ENCODE measurements around the gene CRYGN.

CRYGN gene

GRCh38 chr7:151386301-151387160 is 53.4 kb downstream of the CRYGN start:
- H3K4me3 ChIP-seq (ENCODE audit: low read length): no peak overlapping the region
- TF ChIP-seq, protein P1, sequence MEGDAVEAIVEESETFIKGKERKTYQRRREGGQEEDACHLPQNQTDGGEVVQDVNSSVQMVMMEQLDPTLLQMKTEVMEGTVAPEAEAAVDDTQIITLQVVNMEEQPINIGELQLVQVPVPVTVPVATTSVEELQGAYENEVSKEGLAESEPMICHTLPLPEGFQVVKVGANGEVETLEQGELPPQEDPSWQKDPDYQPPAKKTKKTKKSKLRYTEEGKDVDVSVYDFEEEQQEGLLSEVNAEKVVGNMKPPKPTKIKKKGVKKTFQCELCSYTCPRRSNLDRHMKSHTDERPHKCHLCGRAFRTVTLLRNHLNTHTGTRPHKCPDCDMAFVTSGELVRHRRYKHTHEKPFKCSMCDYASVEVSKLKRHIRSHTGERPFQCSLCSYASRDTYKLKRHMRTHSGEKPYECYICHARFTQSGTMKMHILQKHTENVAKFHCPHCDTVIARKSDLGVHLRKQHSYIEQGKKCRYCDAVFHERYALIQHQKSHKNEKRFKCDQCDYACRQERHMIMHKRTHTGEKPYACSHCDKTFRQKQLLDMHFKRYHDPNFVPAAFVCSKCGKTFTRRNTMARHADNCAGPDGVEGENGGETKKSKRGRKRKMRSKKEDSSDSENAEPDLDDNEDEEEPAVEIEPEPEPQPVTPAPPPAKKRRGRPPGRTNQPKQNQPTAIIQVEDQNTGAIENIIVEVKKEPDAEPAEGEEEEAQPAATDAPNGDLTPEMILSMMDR (conservative IDR thresholded peaks at IDR 0.05; ENCODE audit: low read length): no peak
- DNase-seq (ENCODE audit: low read depth): no peak

- no peak for DNase-seq (ENCODE audit: low read depth)
- TF ChIP-seq, protein P1 (conservative IDR thresholded peaks at IDR 0.05; ENCODE audit: low read length): no peak
- no peak overlapping the region for H3K4me3 ChIP-seq (ENCODE audit: low read length)
These were observed 54.2 kb downstream of the CRYGN start for GRCh38 chr7:151385626-151386300.

GRCh38 chr7:151384776-151385625 is 54.9 kb downstream of the CRYGN start:
- no peak overlapping the region for H3K4me3 ChIP-seq (ENCODE audit: low read length)
- no peak for DNase-seq (ENCODE audit: low read depth)
- TF ChIP-seq, protein P1 (conservative IDR thresholded peaks at IDR 0.05; ENCODE audit: low read length): no peak

- TF ChIP-seq, protein P1 (conservative IDR thresholded peaks at IDR 0.05; ENCODE audit: low read length): no peak
- DNase-seq (ENCODE audit: low read depth): no peak
- no peak overlapping the region for H3K4me3 ChIP-seq (ENCODE audit: low read length)
These were observed 55.6 kb downstream of the CRYGN start for GRCh38 chr7:151384352-151384697.

DNA sequence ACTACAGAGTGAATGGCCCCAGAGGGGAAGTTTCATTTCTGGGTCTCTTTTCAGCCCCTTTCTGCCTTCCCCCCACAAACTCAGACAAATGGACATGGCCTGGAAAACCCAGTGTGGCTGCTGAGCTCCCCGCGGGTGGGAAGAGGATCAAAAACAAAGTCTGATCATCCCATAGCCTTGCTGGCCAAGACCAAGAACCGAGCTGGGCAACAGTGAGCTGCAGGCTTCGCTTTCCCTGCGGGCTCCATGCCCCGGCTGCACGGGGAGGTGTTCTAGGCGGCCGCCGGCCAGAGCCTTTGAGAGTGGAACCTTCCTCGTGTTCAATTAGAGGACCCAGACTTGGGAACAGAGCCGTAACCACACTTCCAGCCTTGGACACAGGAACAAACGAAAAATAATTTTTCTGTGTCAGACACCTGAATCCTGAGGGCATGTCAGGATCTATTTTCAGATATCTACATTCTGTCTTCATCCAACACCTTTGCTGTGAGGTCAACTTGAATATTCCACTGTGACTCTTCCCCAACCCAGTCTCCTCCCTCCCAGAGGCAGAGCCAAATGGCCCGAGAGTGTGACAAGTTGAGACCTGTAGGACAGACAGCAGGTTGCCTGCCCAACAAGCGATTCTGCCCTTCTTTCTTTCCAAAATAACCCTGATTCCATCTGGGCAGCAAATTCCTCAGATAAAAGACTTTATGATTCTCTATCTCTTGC is 56.1 kb downstream of the CRYGN start:
- no peak overlapping the region for H3K4me3 ChIP-seq (ENCODE audit: low read length)
- DNase-seq (ENCODE audit: low read depth): no peak
- TF ChIP-seq, protein P1 (conservative IDR thresholded peaks at IDR 0.05; ENCODE audit: low read length): no peak

- DNase-seq (ENCODE audit: low read depth): no peak
- no peak overlapping the region for H3K4me3 ChIP-seq (ENCODE audit: low read length)
- TF ChIP-seq, protein P1 (conservative IDR thresholded peaks at IDR 0.05; ENCODE audit: low read length): no peak
These were observed 57.7 kb downstream of the CRYGN start for GRCh38 chr7:151382079-151382885.
